Endothelial cell of umbilical vein (primary cell): Measurements from ENCODE around the gene DIDO1. TPM values are rescaled to one million over a fixed set of nuclear protein-coding genes. Genes with fewer than 3 reads are reported as not detected.

Source experiments
- BruUV-seq: library from RNA; stranded (reverse); fragments of 400-500 nt; replicated peaks from 2 replicates; lab custom pipeline; 2021; lab: Mats Ljungman, UMichigan
- CTCF ChIA-PET: fragments of 300-600, 350-600 bp; sonication (Branson Sonifier 250); formaldehyde crosslinking; loops from one replicate; lab custom pipeline; 2021; ENCODE audit warnings: antibody characterized with exemption, inconsistent platforms; lab: Charles Lee
- POLR2A ChIA-PET: fragments of 300-600, 350-600 bp; sonication (Branson Sonifier 250); formaldehyde crosslinking; loops from one replicate; lab custom pipeline; 2021; ENCODE audit warnings: antibody characterized with exemption, inconsistent platforms; lab: Charles Lee
- DNase-seq: peaks from one replicate; pipeline ENCODE4 v3.0.0-alpha.2; 2011; ENCODE audit warnings: low read depth, low spot score
- FAIRE-seq: peaks from 2 replicates; lab custom pipeline; 2011; peaks lifted over from hg19 to GRCh38; lab: Jason Lieb, UNC
- H2AFZ ChIP-seq: 2 replicates; pipeline ENCODE4 v1.6.0; 2012; ENCODE audit warnings: low read depth, low read length, control low read depth, inconsistent platforms
- H3K27ac ChIP-seq: 2 replicates; pipeline ENCODE4 v1.5.1; 2011; ENCODE audit warnings: low read depth, mild to moderate bottlenecking, control low read depth, low read length, moderate library complexity; ENCODE audit not compliant: insufficient read depth
- H3K27me3 ChIP-seq, 2 experiments: 2 replicates each; pipeline versions ENCODE4 v1.6.0 to v1.6.1; 2011; ENCODE audit warnings: low read length in 2 of 2, mixed read lengths in 1 of 2; ENCODE audit not compliant: control insufficient read depth in 2 of 2, insufficient read depth in 2 of 2
- H3K36me3 ChIP-seq, 2 experiments: 2 replicates in 1 of 2; 3 replicates in 1 of 2; pipeline ENCODE4 v1.5.1; 2011; ENCODE audit warnings: low read length in 2 of 2, mild to moderate bottlenecking in 1 of 2, moderate library complexity in 1 of 2; ENCODE audit not compliant: control insufficient read depth in 2 of 2, insufficient read depth in 2 of 2; ENCODE audit errors: extremely low read depth in 1 of 2
- H3K4me1 ChIP-seq: 3 replicates; pipeline ENCODE4 v1.5.1; 2011; ENCODE audit warnings: mild to moderate bottlenecking, low read length; ENCODE audit not compliant: control insufficient read depth, insufficient read depth; ENCODE audit errors: extremely low read depth
- H3K4me2 ChIP-seq: 2 replicates; pipeline ENCODE4 v1.6.1; 2011; ENCODE audit warnings: low read length, control low read depth, mixed read lengths; ENCODE audit not compliant: insufficient read depth
- H3K4me3 ChIP-seq, 3 experiments: fragments of 200-600 bp in 1 of 3; sonication (generic), shearing (Covaris generic) in 1 of 3; replicated peaks in 1 of 3; 2 replicates each; pipeline ENCODE4 v1.5.1; 2011 to 2016; ENCODE audit warnings: control low read depth in 3 of 3, low read length in 3 of 3, mild to moderate bottlenecking in 2 of 3, inconsistent platforms in 1 of 3, low read depth in 1 of 3, moderate library complexity in 1 of 3; ENCODE audit not compliant: insufficient read depth in 1 of 3
- H3K79me2 ChIP-seq: 2 replicates; pipeline ENCODE4 v1.6.0; 2012; ENCODE audit warnings: low read length, inconsistent platforms; ENCODE audit not compliant: control insufficient read depth, insufficient read depth
- H3K9ac ChIP-seq: replicated peaks from 2 replicates; pipeline ENCODE3; 2011; ENCODE audit warnings: low read length, control low read depth; ENCODE audit not compliant: insufficient read depth; ENCODE audit errors: extremely low read depth
- H3K9me1 ChIP-seq: replicated peaks from 3 replicates; pipeline ENCODE4 v1.6.0; 2011; ENCODE audit warnings: mild to moderate bottlenecking, low read length; ENCODE audit not compliant: control insufficient read depth, insufficient read depth; ENCODE audit errors: extremely low read depth
- H3K9me3 ChIP-seq: replicated peaks from 2 replicates; pipeline ENCODE4 v1.5.1; 2012; ENCODE audit warnings: low read length, inconsistent platforms; ENCODE audit not compliant: control insufficient read depth, insufficient read depth
- H4K20me1 ChIP-seq: replicated peaks from 2 replicates; pipeline ENCODE3; 2011; ENCODE audit warnings: mild to moderate bottlenecking, low read length; ENCODE audit not compliant: control insufficient read depth, insufficient read depth; ENCODE audit errors: extremely low read depth
- FOS ChIP-seq: IDR thresholded peaks from 2 replicates; pipeline ENCODE4 v1.6.1; 2011; ENCODE audit warnings: mild to moderate bottlenecking, low read length, moderate library complexity, borderline replicate concordance; ENCODE audit not compliant: insufficient read depth
- JUN ChIP-seq: IDR thresholded peaks from 2 replicates; pipeline ENCODE4 v1.6.1; 2011; ENCODE audit warnings: borderline replicate concordance, low read depth; ENCODE audit not compliant: insufficient read length, insufficient read depth
- MAX ChIP-seq: IDR thresholded peaks from 2 replicates; pipeline ENCODE4 v1.6.1; 2011; ENCODE audit not compliant: insufficient read depth, insufficient read length
- POLR2AphosphoS5 ChIP-seq: IDR thresholded peaks from 2 replicates; pipeline ENCODE4 v1.6.1; 2012; ENCODE audit warnings: low read depth, mild to moderate bottlenecking, control low read depth, low read length, moderate library complexity; ENCODE audit not compliant: insufficient read depth
- dilution Hi-C: fragments of 300-500 bp; cut with MboI; formaldehyde crosslinking; loops from one replicate; pipeline ENCODE4 v1.15.0; 2019; ENCODE audit warnings: low sequenced_read_pairs; ENCODE audit not compliant: extremely low pct_ligation_motif_present
- intact Hi-C: fragments of 100-400 bp; cut with micrococcal nuclease; formaldehyde crosslinking; loops from one replicate; pipeline ENCODE4 v1.10.0; 2022
- polyA plus RNA-seq, 4 experiments: library from polyadenylated mRNA; depleted of rRNA in 3 of 4; stranded (reverse) in 3 of 4; unstranded in 1 of 4; fragments of >200 nt; gene quantifications; 2 replicates each; pipeline versions ENCODE4 v1.2.1 to v1.2.3, GENCODE V29; 2011 to 2012; ENCODE audit warnings: missing spikeins in 1 of 4
- total RNA-seq: library from RNA; stranded (reverse); gene quantifications from 2 replicates; pipeline ENCODE4 v1.2.3, GENCODE V29; 2021

Gene DIDO1
- total and polyA plus RNA-seq, 2 donors (not counting 3 experiments of a cell fraction or from before 2014, with no cell fraction given) = 22.1 to 51.2 TPM

GRCh38 chr20:62835931-62836861 is 90.1 kb downstream of the DIDO1 start:
- Histone ChIP-seq H3K9me1 (no peaks in the 10 kb centered on the region), H3K4me1 (no peaks in the 10 kb centered on the region), H3K27ac (no peak overlapping the region), H3K36me3 (no peaks in the 10 kb centered on the region), H4K20me1 (no peaks in the 10 kb centered on the region), H3K79me2 (no peaks in the 10 kb centered on the region), H3K9me3 (no peaks in the 10 kb centered on the region), H3K4me2 (no peak overlapping the region), H3K9ac (no peak overlapping the region), H2AFZ (no peak overlapping the region), H3K27me3 (no peaks in the 10 kb centered on the region), H3K4me3 (no peak overlapping the region)
- FAIRE-seq (no peak), DNase-seq (no peak)
- TF ChIP-seq JUN = no peak
- no peak for TF ChIP-seq MAX
- no peak for TF ChIP-seq FOS
- no peak for TF ChIP-seq POLR2AphosphoS5
- ChIA-PET CTCF (interaction anchor here (1.3 kb wide), 1 partner anchor 11 kb away, joined by 3 read pairs; no protein-coding TSS in a partner anchor), POLR2A (no interaction called here)
- dilution Hi-C loops = no loop called here
- intact Hi-C loops = no loop called here
- BruUV-seq = no TSS peak
